Activated T-helper 1 cell treated with anti-CD3 and anti-CD28 coated beads, Interleukin-12 subunit alpha, Interleukin-12 subunit beta, Interleukin-2, Interleukin-4 antibody, amounts not matched to agents 30 ng/mL and 10 ng/mL and 1 ng/mL, durations not matched to agents 14 hours and 24 hours and 36 hours (primary cell): ENCODE measurements around the gene ZNF808. TPM values are rescaled to one million over a fixed set of nuclear protein-coding genes. Genes with fewer than 3 reads are reported as not detected.

Experiments
- total RNA-seq: library from RNA; stranded (reverse); gene quantifications from 2 replicates; pipeline ENCODE4 v1.2.3, GENCODE V29; 2022

ZNF808 gene
- total RNA-seq, 1 donor from 2014 or later: 19.1 TPM

Other genes with a start within 250 kb of the ZNF808 start
- gene ZNF480, start 230.5 kb upstream of the ZNF808 start, total RNA-seq: 3.5 and 4.8 TPM in 2 replicates
- gene ZNF610, start 191.4 kb upstream of the ZNF808 start, total RNA-seq: 0.29 and 0.36 TPM in 2 replicates
- gene ZNF880, start 157.7 kb upstream of the ZNF808 start, total RNA-seq: 5.4 and 12.5 TPM in 2 replicates
- 6.8 and 8.0 TPM in 2 replicates for gene ZNF528, start 129.8 kb upstream of the ZNF808 start, total RNA-seq
- not detected in 2 replicates for gene ZNF534, start 98.5 kb upstream of the ZNF808 start, total RNA-seq
- gene ZNF578, start 74.1 kb upstream of the ZNF808 start, total RNA-seq: 0.05 and 0.07 TPM in 2 replicates
- 16.0 and 18.3 TPM in 2 replicates for gene ZNF701, start 42.6 kb downstream of the ZNF808 start, total RNA-seq
- 23.5 and 25.8 TPM in 2 replicates for gene ZNF83, start 110.7 kb downstream of the ZNF808 start, total RNA-seq
- gene ZNF611, start 207.4 kb downstream of the ZNF808 start, total RNA-seq: 17.0 and 21.0 TPM in 2 replicates